HG03439 (cell line): ENCODE results near the gene RBKS.
"Not testable (repeated sequence)": the region's sequence is repeated elsewhere in the genome, so short reads cannot be mapped to it uniquely, and the experiment has no call there.

ENCODE experiments used
- ATAC-seq: cut with Tn5 transposase; IDR thresholded peaks from one replicate; pipeline ENCODE4 v1.9.1; 2021; ENCODE audit warnings: mild to moderate bottlenecking, moderate library complexity; ENCODE audit not compliant: unreplicated experiment

RBKS gene

DNA sequence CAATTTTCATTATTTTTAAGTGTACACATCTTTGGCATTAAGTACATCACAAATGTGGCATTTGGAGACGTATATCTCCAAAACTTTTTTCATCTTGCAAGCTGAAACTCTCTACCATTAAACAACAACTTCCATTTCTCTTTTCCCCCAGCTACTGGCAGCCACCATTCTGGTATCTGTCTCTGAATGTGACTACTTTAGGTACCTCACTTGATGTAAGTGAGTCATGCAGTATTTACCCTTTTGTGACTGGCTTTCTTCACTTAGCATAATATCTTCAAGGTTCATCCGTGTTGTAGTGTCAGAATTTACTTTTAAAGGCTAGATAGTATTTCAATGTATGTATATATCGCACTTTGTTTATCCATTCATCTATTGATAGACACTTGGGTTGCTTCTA lies 17.4 kb upstream of the RBKS start:
- ATAC-seq = no peak

- no peak for ATAC-seq
Measured at GRCh38 chr2:27906074-27906473, 15.9 kb upstream of the RBKS start.

GRCh38 chr2:27904405-27904665 lies 14.1 kb upstream of the RBKS start:
- no peak for ATAC-seq

DNA sequence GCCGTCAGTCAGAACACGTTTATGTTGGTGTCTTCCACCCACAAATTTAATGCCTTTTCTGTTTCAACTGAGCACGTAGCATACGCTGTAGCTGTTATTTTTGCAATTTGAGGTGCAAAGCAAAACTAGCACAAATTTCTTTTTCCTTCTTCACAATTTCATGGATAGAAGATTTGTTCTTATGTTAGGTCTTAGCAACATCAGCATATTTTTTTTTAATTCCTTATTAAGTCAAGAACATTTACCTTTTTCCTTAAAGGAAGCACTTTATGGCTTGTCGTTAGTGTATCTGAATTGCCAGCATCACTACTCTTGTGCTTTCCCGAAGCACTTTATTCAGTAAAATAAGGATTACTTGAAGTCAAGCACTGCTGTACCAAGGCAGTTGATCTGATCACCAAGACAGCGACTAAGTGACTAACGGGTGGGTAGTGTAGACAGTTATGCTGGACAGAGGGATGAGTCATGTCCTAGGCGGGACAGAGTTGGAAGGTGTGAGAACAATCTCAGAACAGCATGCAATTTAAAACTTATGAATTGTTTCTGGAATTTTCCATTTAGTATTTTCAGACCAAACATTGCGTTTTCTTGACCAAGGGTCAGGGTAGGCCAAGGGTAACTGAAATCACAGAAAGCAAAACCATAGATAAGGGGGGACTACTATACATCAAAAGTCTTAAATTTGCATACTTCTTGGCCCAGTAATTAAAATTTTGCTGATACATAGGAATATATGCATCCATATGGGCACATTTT lies 13.6 kb upstream of the RBKS start:
- ATAC-seq = no peak

GRCh38 chr2:27903018-27903417 lies 12.8 kb upstream of the RBKS start:
- ATAC-seq = no peak

- ATAC-seq = no peak
Measured at GRCh38 chr2:27902098-27902497, 11.9 kb upstream of the RBKS start.

DNA sequence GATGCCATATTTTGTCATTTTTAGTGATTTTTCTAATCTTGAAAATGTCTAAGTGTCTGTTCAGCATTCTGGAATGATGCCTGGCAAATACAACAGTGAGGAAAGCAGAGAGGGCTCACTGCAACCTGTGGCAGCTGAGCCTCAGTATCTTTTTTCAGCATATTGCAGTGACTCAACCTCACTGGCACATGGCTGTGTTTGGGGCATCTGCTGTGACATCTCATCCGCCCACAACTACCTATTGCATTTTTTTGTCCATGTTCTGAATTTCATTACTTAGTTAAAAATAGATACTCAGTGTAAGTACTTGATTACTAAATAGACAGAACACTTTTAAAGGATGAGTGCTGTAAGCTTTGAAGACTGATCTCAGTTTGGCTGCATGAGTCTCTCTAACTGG lies 11.0 kb upstream of the RBKS start:
- ATAC-seq = no peak

- ATAC-seq = no peak
Measured at GRCh38 chr2:27897717-27898116, 7.5 kb upstream of the RBKS start.

GRCh38 chr2:27893006-27893405 lies 2.8 kb upstream of the RBKS start:
- ATAC-seq = no peak

- no peak for ATAC-seq
Measured at GRCh38 chr2:27891673-27892105, 1.5 kb upstream of the RBKS start.

DNA sequence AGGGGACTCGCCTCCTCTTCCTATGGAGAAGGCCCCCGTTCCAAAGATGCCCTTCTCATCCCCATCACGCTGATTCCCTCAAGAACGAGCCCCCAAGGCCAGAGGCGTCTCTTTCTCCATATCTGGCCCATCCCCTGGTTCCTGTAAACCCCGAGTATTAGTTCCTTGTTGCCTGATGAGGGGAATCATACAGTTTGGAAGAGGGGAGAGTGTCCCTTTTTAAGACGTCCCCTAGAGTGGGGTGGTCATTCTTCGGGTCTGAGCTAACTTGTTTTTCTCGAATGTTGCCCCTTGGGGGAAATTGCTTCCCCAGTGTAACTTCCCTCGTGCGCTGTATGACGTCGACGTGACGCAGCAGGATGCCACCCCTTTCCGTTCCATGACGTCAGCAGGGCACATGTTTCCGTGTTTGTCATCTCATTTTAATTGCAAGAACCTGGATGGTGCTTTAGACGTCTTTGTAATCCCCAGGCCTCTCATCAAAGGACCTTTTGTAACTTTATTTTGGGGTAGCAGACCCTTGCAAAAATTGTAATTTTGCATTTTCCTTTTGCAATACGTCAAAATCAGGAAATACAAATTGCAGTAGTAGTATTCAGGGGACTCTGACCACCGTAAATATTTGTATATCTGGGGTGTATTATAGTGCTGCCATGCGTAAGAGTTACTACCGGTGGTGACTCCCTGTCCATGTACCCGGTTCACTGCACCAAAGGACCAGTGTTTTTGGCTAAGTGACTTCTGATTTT lies 911 bp upstream of the RBKS start:
- peak; percentile 26 for ATAC-seq

DNA sequence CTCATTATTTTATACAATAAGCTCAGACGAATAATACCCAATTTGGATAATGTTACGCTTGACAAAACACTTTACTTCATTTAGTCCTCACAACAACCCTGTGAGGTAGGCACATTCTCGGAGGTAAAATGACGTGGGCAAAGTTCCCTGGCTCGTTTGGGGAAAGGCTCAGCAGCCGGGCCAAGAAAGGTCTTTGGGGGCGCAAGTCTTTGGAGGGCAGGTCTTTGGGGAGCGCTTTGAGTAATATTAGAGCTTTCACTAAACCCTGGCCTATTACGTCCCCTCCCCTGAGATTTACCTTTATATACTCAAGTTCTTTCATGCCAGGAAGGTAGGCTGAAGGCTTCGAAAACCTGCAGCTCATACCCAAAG lies 427 bp downstream of the RBKS start:
- no peak for ATAC-seq

DNA sequence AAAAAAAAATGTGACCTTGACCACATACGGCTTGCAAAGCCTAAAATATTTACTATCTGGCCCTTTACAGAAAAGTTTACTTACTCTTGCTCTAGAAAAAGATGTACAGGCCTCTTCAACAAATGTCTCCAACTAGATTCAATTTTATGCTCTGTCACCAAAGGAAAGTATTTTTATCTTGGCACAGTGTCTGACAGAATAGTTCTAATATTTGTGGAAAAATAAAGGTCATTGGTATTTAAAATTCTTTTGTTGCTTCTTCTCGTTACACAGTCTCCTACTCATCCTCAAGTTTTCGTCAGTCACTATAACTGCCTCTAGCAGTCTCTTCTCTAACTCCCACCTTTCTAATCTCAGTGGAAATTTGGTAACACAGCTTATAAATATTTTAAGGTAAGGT lies 1.4 kb downstream of the RBKS start:
- no peak for ATAC-seq

DNA sequence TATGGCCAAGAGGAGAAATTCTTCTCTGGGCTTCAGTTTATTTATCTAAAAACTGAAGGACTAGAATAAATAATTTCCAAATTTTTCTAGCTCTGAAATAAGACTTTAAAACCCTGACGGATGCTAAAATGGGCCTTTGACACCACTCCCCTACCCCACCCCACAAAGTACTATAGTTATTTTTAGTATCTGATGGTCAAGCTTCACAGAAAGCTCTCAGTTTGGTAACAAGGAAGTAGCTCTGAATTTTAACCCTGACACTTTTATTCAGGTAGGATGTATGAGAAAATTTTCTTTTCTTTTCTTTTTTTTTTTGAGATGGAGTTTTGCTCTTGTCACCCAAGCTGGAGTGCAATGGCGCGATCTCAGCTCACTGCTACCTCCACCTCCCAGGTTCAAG lies 2.4 kb downstream of the RBKS start:
- no peak for ATAC-seq

GRCh38 chr2:27887111-27887510 lies 3.1 kb downstream of the RBKS start:
- no peak for ATAC-seq

DNA sequence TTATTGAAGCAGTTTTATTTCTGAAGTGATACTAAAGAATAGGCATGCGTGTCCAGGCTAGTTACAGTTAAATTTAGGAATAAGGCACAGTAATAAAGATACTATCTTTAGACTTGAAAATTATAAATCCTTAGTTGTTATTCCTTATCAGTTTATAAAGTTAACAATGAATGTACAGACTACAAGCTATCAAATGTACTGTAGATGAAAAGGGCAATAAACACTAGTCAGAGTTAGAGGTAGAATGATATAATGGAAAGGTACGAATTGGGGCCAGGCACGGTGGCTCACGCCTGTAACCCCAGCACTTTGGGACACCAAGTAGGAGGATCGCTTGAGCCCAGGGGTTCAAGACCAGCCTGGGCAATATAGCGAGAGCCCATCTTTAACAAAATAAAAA lies 3.9 kb downstream of the RBKS start:
- ATAC-seq = no peak

DNA sequence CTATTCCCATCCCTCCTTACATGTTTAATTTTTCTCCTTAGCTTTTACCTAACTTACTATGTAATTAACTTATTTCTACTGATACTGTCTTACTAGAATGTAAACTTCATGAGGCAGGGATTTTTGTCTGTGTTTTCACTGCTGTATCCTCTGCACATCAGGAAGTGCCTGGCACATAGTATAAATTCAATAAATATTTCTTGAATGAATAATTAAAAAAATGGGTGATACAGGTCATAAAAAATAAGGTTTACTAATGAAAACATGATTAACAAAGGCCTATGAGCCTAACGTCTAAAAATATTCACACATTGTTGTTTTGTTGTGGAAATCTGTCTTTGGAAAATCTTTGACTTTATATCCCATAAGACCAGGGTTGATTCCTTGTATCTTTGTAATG lies 4.5 kb downstream of the RBKS start:
- ATAC-seq = no peak

GRCh38 chr2:27885234-27885633 lies 5.0 kb downstream of the RBKS start:
- ATAC-seq = no peak

- ATAC-seq = no peak
Measured at GRCh38 chr2:27884601-27885000, 5.6 kb downstream of the RBKS start.

DNA sequence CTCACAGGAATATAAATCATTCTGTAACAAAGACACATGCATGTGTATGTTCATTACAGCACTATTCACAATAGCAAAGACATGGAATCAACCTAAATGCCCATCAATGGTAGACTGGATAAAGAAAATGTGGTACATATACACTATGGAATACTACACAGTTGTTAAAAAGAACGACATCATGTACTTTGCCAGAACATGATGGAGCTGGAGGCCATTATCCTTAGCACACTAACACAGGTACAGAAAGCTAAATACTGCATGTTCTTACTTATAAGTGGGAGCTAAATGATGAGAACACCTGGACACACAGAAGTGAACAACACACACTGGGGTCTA lies 7.6 kb downstream of the RBKS start:
- not testable (repeated sequence) for ATAC-seq

GRCh38 chr2:27881815-27882583 lies 8.2 kb downstream of the RBKS start:
- not testable (repeated sequence) for ATAC-seq

- no peak for ATAC-seq
Measured at GRCh38 chr2:27878825-27879224, 11.4 kb downstream of the RBKS start.
